Measurements from ENCODE around the gene MLH1.

MLH1 gene

GRCh38 chr3:37096288-37096687 lies 103.0 kb downstream of the MLH1 start:
- no peak for DNase-seq

GRCh38 chr3:37096975-37097374 lies 103.7 kb downstream of the MLH1 start:
- DNase-seq, result no peak

GRCh38 chr3:37097776-37098175 lies 104.5 kb downstream of the MLH1 start:
- no peak for DNase-seq

- DNase-seq, result no peak
These were observed 105.6 kb downstream of the MLH1 start for GRCh38 chr3:37098884-37099283.

DNA sequence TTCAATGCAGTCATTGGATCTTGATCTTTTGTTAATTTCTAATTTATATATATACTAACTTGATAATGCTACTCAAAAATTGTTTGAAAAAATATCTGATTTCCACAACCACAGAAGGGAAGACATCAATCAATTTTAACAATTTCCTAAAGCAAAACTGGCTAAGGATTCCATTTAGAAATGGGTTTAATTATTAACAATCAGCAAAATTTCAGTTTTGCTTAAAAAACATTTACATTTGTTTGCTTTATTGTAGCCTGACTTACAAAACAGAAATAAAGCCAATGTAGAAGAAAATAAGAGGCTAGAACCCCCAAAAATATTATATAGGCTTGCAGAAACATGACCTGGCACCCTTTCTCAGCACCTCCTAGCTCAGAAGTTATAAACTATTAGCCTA lies 106.2 kb downstream of the MLH1 start:
- DNase-seq, result no peak

GRCh38 chr3:37100411-37100810 lies 107.1 kb downstream of the MLH1 start:
- DNase-seq, result no peak

Measured in NCI-H1417 (cell line).